Esophagus (tissue), 2 donors: ENCODE results near the gene HSD17B3. TPM values are rescaled to one million over a fixed set of nuclear protein-coding genes. Genes with fewer than 3 reads are reported as not detected.
"Not testable (repeated sequence)": the region's sequence is repeated elsewhere in the genome, so short reads cannot be mapped to it uniquely, and the experiment has no call there.

Experiments used
- H3K27ac ChIP-seq, 2 donors: one replicate each; pipeline ENCODE4 v1.5.1; 2013; ENCODE audit warnings: low read depth in 2 of 2, mild to moderate bottlenecking in 2 of 2, inconsistent platforms in 1 of 2, low read length in 1 of 2, moderate library complexity in 1 of 2
- H3K27me3 ChIP-seq, 2 donors: one replicate each; pipeline ENCODE4 v1.6.1; 2013; ENCODE audit warnings: low read length in 2 of 2, control low read depth in 1 of 2, mild to moderate bottlenecking in 1 of 2; ENCODE audit not compliant: insufficient read depth in 2 of 2, control insufficient read depth in 1 of 2
- H3K36me3 ChIP-seq, 2 donors: one replicate each; pipeline ENCODE4 v1.6.1; 2013; ENCODE audit warnings: low read length in 1 of 2; ENCODE audit not compliant: control insufficient read depth in 2 of 2, insufficient read depth in 2 of 2
- H3K4me1 ChIP-seq, 2 donors: one replicate each; pipeline ENCODE4 v1.6.1; 2013; ENCODE audit warnings: low read length in 1 of 2; ENCODE audit not compliant: control insufficient read depth in 2 of 2, insufficient read depth in 2 of 2
- H3K4me3 ChIP-seq, 2 donors: one replicate each; pipeline ENCODE4 v1.5.1; 2013; ENCODE audit warnings: low read length in 2 of 2, mild to moderate bottlenecking in 2 of 2, low read depth in 1 of 2, moderate library complexity in 1 of 2
- H3K9me3 ChIP-seq, 2 donors: one replicate each; pipeline ENCODE4 v1.6.1; 2013; ENCODE audit warnings: mild to moderate bottlenecking in 2 of 2, low read depth in 1 of 2, low read length in 1 of 2, moderate library complexity in 1 of 2; ENCODE audit not compliant: control insufficient read depth in 2 of 2, insufficient read depth in 1 of 2
- WGBS, 2 donors: extraction: QIAGEN DNeasy Blood & Tissue Kit; methylation state at CpG; one replicate each; pipeline ENCODE4 v1.1.7; 2013; 5-methylcytosine and 5-hydroxymethylcytosine counted together
- polyA plus RNA-seq, 2 donors: library from polyadenylated mRNA; stranded (reverse); fragments of 200-250 nt; gene quantifications; one replicate each; pipeline ENCODE4 v1.2.3, GENCODE V29; 2013
- donor health status: healthy with polysubstance abuse.
- donor health status: Bipolar disorder and iron deficiency.

Gene HSD17B3
- polyA plus RNA-seq, 2 donors = 0.58 to 0.90 TPM

GRCh38 chr9:96189995-96190394, 112.0 kb downstream of the HSD17B3 start:
- WGBS, 2 donors = 84 to 91% methylated on average over 2 of the region's 2 CpGs
- Histone ChIP-seq H3K4me3 (no peak overlapping the region), H3K36me3 (no peaks in the 10 kb centered on the region), H3K27ac (no peak overlapping the region), H3K27me3 (no peaks in the 10 kb centered on the region), H3K9me3 (peaks cover 7 to 10% of the 10 kb centered on the region in 2 donors), H3K4me1 (peaks cover 4 to 7% of the 10 kb centered on the region in 2 donors)

- not testable (repeated sequence) for H3K27me3 ChIP-seq, H3K4me1 ChIP-seq, H3K4me3 ChIP-seq, H3K27ac ChIP-seq, H3K36me3 ChIP-seq
- H3K9me3 ChIP-seq = peaks cover 7 to 11% of the 10 kb centered on the region in 2 donors
- WGBS, 2 donors = 87 to 94% methylated on average over 2 of the region's 2 CpGs
Observed at GRCh38 chr9:96189581-96189980, 112.4 kb downstream of the HSD17B3 start.

DNA sequence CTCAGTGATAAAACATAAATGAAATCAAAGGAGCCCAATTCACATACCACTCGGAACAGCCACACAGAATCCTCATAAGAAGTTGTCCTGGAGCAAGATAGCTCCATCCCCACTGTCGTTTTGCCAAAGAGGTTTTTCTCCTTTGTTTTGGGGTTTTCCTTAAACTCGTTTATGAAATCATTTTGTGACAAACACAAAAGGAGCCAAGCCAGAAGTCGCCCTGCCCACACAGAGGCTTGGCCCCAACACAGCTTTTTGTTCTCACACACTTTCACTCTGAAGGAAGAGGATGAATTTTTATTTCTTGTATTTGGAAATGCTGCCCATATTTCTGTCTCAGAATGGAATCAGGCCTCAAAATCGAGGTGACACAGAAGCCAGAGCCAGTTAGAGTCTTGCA, 113.4 kb downstream of the HSD17B3 start:
- Histone ChIP-seq H3K4me1 (peaks cover 4 to 7% of the 10 kb centered on the region in 2 donors), H3K27me3 (no peaks in the 10 kb centered on the region), H3K27ac (peak overlapping the region in 1 of 2 donors; percentile 73), H3K9me3 (peaks cover 7 to 11% of the 10 kb centered on the region in 2 donors), H3K36me3 (no peaks in the 10 kb centered on the region), H3K4me3 (no peak overlapping the region)
- WGBS, 2 donors = 31 to 43% methylated on average over 5 of the region's 5 CpGs

GRCh38 chr9:96187151-96187555, 114.8 kb downstream of the HSD17B3 start:
- Histone ChIP-seq H3K27ac (peak overlapping the region; percentile 67 to 75), H3K27me3 (no peaks in the 10 kb centered on the region), H3K4me3 (no peak overlapping the region), H3K9me3 (peaks cover 7 to 11% of the 10 kb centered on the region in 2 donors), H3K4me1 (peaks cover 4 to 7% of the 10 kb centered on the region in 2 donors), H3K36me3 (no peaks in the 10 kb centered on the region)
- 46 to 54% methylated on average over 12 of the region's 12 CpGs for WGBS, 2 donors

GRCh38 chr9:96186591-96187011, 115.4 kb downstream of the HSD17B3 start:
- no peaks in the 10 kb centered on the region for H3K27me3 ChIP-seq
- H3K36me3 ChIP-seq = no peaks in the 10 kb centered on the region
- peaks cover 4 to 7% of the 10 kb centered on the region in 2 donors for H3K4me1 ChIP-seq
- H3K9me3 ChIP-seq = peaks cover 7 to 11% of the 10 kb centered on the region in 2 donors
- peak overlapping the region; percentile 67 to 75 for H3K27ac ChIP-seq
- WGBS, 2 donors = 10 to 12% methylated on average over 18 of the region's 18 CpGs
- no peak overlapping the region for H3K4me3 ChIP-seq

DNA sequence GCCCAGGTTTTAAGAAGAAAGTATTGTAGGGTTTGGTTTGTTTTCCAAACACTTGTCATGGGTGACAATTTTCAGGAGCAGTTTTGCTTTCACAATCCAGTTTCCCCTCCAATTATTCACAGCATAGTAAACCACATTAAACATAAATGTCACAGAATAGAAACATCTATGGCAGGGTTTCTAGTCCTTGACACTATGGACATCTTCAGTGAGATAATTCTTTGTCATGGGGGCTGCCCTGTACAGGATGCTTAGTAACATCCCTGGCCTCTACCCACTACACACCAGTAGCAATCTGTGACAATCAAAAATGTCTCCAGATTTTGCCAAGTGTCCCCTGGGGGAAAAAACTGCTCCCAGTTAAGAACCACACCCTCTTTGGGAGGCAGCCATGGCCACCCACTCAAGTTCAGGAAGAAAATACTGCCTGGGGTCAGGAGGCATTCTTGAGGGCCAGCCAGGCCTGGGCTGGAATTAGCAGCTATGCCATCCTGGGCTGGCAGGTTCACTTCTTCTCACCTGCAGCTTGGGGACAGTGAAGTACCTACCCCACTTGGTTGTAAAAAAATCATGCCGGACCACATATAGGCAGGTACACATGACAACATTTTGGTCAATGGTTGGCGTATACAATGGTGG, 116.3 kb downstream of the HSD17B3 start:
- Histone ChIP-seq H3K27me3 (no peaks in the 10 kb centered on the region), H3K9me3 (peaks cover 7 to 11% of the 10 kb centered on the region in 2 donors), H3K36me3 (no peaks in the 10 kb centered on the region), H3K27ac (no peak overlapping the region), H3K4me1 (peaks cover 4 to 7% of the 10 kb centered on the region in 2 donors), H3K4me3 (no peak overlapping the region)
- 93% methylated on average over 2 of the region's 2 CpGs for WGBS, 2 donors

Other genes starting within 250 kb of the HSD17B3 start
- gene SLC35D2, start 81.5 kb upstream of the HSD17B3 start, polyA plus RNA-seq = 10 to 100 TPM in 1 of 2 donors, 1 to 10 TPM in 1; 8.1 to 10.3 TPM
- 1 to 10 TPM; 1.6 to 2.5 TPM for gene ZNF367, start 116.2 kb upstream of the HSD17B3 start, polyA plus RNA-seq
- 1 to 10 TPM; 3.1 to 3.2 TPM for gene HABP4, start 148.0 kb upstream of the HSD17B3 start, polyA plus RNA-seq